Smooth muscle cell (in vitro differentiated cells): ENCODE data around the gene DSCAML1. TPM values are rescaled to one million over a fixed set of nuclear protein-coding genes. Genes with fewer than 3 reads are reported as not detected.

Source experiments
- DNase-seq: peaks from one replicate; lab custom pipeline; 2025; ENCODE audit not compliant: unreplicated experiment; lab: John Stamatoyannopoulos, UW
- H2AFZ ChIP-seq: fragments of 200-600 bp; sonication (generic); 2 replicates; pipeline ENCODE4 v1.6.0; 2016; ENCODE audit warnings: antibody characterized with exemption, low read depth, mild to moderate bottlenecking
- H3F3A ChIP-seq: fragments of 200-600 bp; sonication (generic); 2 replicates; pipeline ENCODE4 v1.6.0; 2017; ENCODE audit warnings: antibody characterized with exemption, low read depth
- H3K27ac ChIP-seq: fragments of 200-600 bp; sonication (generic); 2 replicates; pipeline ENCODE4 v1.5.1; 2016; ENCODE audit warnings: low read depth, mild to moderate bottlenecking
- H3K27me3 ChIP-seq: fragments of 200-600 bp; sonication (generic); 2 replicates; pipeline ENCODE4 v1.6.1; 2016; ENCODE audit warnings: low read depth, mild to moderate bottlenecking
- H3K36me3 ChIP-seq: fragments of 200-600 bp; sonication (generic); 2 replicates; pipeline ENCODE4 v1.5.1; 2016; ENCODE audit warnings: low read depth
- H3K4me1 ChIP-seq: fragments of 200-600 bp; sonication (generic); 2 replicates; pipeline ENCODE4 v1.5.1; 2016; ENCODE audit warnings: low read depth
- H3K4me2 ChIP-seq: fragments of 200-600 bp; sonication (generic); 2 replicates; pipeline ENCODE4 v1.6.0; 2016; ENCODE audit warnings: mild to moderate bottlenecking
- H3K4me3 ChIP-seq: fragments of 200-600 bp; sonication (generic); 2 replicates; pipeline ENCODE4 v1.5.1; 2016; ENCODE audit warnings: mild to moderate bottlenecking
- H3K79me2 ChIP-seq: fragments of 200-600 bp; sonication (generic); 2 replicates; pipeline ENCODE4 v1.6.0; 2016; ENCODE audit warnings: low read depth, mild to moderate bottlenecking
- H3K9ac ChIP-seq: fragments of 200-600 bp; sonication (generic); 2 replicates; pipeline ENCODE4 v1.6.0; 2016; ENCODE audit warnings: low read depth
- H3K9me3 ChIP-seq: fragments of 200-600 bp; sonication (generic); replicated peaks from 2 replicates; pipeline ENCODE4 v1.5.1; 2016; ENCODE audit warnings: low read depth
- H4K20me1 ChIP-seq: fragments of 200-600 bp; sonication (generic); 2 replicates; pipeline ENCODE4 v1.6.0; 2016; ENCODE audit warnings: low read depth
- WGBS: methylation state at CpG from one replicate; pipeline ENCODE4 v1.1.7; 2016; ENCODE audit warnings: low lambda C conversion rate; 5-methylcytosine and 5-hydroxymethylcytosine counted together
- polyA plus RNA-seq: library from polyadenylated mRNA; unstranded; fragments of >200 nt; fragmentation: Nextera tagmentation; extraction: Ambion mirVana; gene quantifications from 2 replicates; pipeline ENCODE4 v1.2.1, GENCODE V29; 2016
- total RNA-seq: library from RNA; depleted of rRNA; stranded (reverse); fragments of >200 nt; gene quantifications from 2 replicates; pipeline ENCODE4 v1.2.3, GENCODE V29; 2014
- TF ChIP-seq, protein P1 (sequence below): fragments of 200-600 bp; sonication (generic); IDR thresholded peaks from 2 replicates; pipeline ENCODE4 v1.5.1; 2017; ENCODE audit warnings: borderline replicate concordance, mild to moderate bottlenecking, antibody characterized with exemption; ENCODE audit not compliant: insufficient read depth, poor library complexity, severe bottlenecking

DSCAML1 gene
- total and polyA plus RNA-seq, 2 experiments from 2014 or later: 0.22 TPM; not detected in 1

DNA sequence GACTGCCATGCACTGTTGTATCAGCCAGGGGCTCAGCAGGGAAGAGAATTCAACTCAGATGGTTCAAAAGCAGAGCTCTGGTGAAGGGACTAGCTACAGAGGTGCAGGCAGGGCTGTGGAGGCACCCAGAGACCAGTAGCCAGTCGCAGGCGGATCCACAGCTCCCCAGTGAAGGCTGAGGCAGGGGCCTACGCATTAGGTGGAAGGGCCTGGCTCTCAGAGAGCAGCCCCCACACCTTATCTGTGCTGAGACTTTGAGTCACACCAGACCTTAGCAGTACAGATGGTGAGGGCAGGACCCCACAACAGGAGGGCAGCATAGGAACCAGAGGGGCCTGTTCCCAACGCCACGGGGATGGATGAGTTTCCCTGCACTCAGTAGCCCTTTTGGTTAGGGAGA lies 189.6 kb downstream of the DSCAML1 start:
- no peaks in the 10 kb centered on the region for H3K9me3 ChIP-seq
- H3K9ac ChIP-seq: no peak overlapping the region
- no peaks in the 10 kb centered on the region for H4K20me1 ChIP-seq
- H3K4me1 ChIP-seq: no peaks in the 10 kb centered on the region
- no peak overlapping the region for H3K4me2 ChIP-seq
- peaks cover 8% of the 10 kb centered on the region for H3K27me3 ChIP-seq
- H3K27ac ChIP-seq: no peak overlapping the region
- no peaks in the 10 kb centered on the region for H3F3A ChIP-seq
- H3K79me2 ChIP-seq: no peaks in the 10 kb centered on the region
- 94% methylated on average over 5 of the region's 5 CpGs for WGBS
- TF ChIP-seq, protein P1, sequence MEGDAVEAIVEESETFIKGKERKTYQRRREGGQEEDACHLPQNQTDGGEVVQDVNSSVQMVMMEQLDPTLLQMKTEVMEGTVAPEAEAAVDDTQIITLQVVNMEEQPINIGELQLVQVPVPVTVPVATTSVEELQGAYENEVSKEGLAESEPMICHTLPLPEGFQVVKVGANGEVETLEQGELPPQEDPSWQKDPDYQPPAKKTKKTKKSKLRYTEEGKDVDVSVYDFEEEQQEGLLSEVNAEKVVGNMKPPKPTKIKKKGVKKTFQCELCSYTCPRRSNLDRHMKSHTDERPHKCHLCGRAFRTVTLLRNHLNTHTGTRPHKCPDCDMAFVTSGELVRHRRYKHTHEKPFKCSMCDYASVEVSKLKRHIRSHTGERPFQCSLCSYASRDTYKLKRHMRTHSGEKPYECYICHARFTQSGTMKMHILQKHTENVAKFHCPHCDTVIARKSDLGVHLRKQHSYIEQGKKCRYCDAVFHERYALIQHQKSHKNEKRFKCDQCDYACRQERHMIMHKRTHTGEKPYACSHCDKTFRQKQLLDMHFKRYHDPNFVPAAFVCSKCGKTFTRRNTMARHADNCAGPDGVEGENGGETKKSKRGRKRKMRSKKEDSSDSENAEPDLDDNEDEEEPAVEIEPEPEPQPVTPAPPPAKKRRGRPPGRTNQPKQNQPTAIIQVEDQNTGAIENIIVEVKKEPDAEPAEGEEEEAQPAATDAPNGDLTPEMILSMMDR: no peak
- H2AFZ ChIP-seq: no peak overlapping the region
- H3K36me3 ChIP-seq: no peaks in the 10 kb centered on the region
- no peak overlapping the region for H3K4me3 ChIP-seq
- DNase-seq: no peak

DNA sequence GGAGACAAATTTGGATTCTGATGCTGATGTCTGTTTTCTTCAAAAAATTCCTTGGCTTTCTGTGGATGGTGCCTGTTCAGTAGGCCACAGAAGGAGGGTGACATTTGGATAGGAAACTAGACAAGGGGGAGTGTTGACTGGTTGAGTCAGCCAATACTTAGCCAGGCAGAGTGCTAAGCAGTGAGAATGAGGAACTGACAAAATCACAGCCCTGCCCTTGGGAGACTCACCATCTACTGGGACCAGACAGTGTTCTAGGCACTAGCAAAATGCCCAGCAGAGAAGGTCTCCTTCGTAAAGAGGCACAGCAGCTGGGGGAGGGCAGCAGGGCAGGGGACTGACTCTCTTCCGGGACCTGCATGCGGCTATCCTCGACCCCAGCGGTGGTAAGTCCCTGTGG lies 190.2 kb downstream of the DSCAML1 start:
- no peak for DNase-seq
- Histone ChIP-seq H3F3A (no peaks in the 10 kb centered on the region), H3K79me2 (no peaks in the 10 kb centered on the region), H2AFZ (no peak overlapping the region), H3K36me3 (no peaks in the 10 kb centered on the region), H3K27ac (no peak overlapping the region), H3K4me3 (no peak overlapping the region), H3K9me3 (no peaks in the 10 kb centered on the region), H3K9ac (no peak overlapping the region), H3K4me1 (no peaks in the 10 kb centered on the region), H4K20me1 (no peaks in the 10 kb centered on the region), H3K27me3 (peaks cover 1% of the 10 kb centered on the region), H3K4me2 (no peak overlapping the region)
- WGBS: 92% methylated on average over 5 of the region's 5 CpGs
- TF ChIP-seq, protein P1: no peak

DNA sequence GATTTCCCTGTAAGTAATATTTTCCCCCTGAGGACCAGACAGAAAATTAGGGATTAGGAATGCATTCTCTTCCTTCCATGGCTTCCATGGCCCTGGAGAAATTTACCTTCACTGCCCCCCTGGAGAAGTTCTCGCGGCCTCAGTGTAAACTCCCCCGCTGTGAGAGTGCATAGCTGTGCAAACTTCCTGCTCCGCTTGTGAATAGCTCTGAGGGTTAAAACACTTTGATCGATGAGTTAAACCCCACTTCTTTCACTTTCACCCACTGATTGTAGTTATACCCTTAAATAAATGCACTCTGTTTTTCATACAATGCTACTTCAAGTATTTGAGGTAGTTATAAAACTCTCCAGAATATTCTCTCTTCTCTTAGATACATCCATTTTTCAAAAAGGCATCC lies 190.8 kb downstream of the DSCAML1 start:
- no peaks in the 10 kb centered on the region for H3K4me1 ChIP-seq
- H3K79me2 ChIP-seq: no peaks in the 10 kb centered on the region
- no peak overlapping the region for H3K4me2 ChIP-seq
- H3F3A ChIP-seq: no peaks in the 10 kb centered on the region
- H2AFZ ChIP-seq: no peak overlapping the region
- H3K9me3 ChIP-seq: no peaks in the 10 kb centered on the region
- no peaks in the 10 kb centered on the region for H4K20me1 ChIP-seq
- WGBS: 65% methylated on average over 5 of the region's 5 CpGs
- no peak overlapping the region for H3K4me3 ChIP-seq
- H3K9ac ChIP-seq: no peak overlapping the region
- no peak for DNase-seq
- no peaks in the 10 kb centered on the region for H3K27me3 ChIP-seq
- no peaks in the 10 kb centered on the region for H3K36me3 ChIP-seq
- H3K27ac ChIP-seq: no peak overlapping the region
- TF ChIP-seq, protein P1: no peak

DNA sequence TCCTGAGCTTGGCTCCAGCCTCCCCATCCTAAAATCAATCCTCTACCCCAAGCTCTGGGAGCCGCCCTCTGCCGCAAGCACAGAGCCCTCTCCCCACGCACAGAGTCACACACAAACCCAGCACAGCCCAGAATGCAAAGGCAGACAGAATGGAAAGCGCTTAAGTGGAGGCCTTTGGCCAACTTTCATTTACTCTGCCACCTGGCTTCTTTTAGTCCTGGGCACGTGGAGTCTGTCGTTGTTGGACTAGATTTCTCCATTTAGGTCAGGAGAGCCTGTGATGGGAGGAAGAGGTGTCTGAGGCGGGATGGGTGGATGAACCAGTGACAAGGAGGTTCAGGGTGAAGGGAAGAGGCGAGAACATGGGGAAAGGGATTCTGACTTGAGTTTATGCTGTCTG lies 191.7 kb downstream of the DSCAML1 start:
- H3K9ac ChIP-seq: no peak overlapping the region
- DNase-seq: no peak
- no peak overlapping the region for H3K27ac ChIP-seq
- H3K4me2 ChIP-seq: no peak overlapping the region
- no peaks in the 10 kb centered on the region for H3K9me3 ChIP-seq
- no peak overlapping the region for H3K4me3 ChIP-seq
- H3K79me2 ChIP-seq: no peaks in the 10 kb centered on the region
- no peaks in the 10 kb centered on the region for H4K20me1 ChIP-seq
- TF ChIP-seq, protein P1: no peak
- 94% methylated on average over 8 of the region's 8 CpGs for WGBS
- no peak overlapping the region for H2AFZ ChIP-seq
- no peaks in the 10 kb centered on the region for H3F3A ChIP-seq
- no peaks in the 10 kb centered on the region for H3K36me3 ChIP-seq
- H3K4me1 ChIP-seq: peaks cover 4% of the 10 kb centered on the region
- no peaks in the 10 kb centered on the region for H3K27me3 ChIP-seq
